ENCODE measurements around the gene PGGT1B. TPM values are rescaled to one million over a fixed set of nuclear protein-coding genes. Genes with fewer than 3 reads are reported as not detected.

The PGGT1B gene
- total RNA-seq, 1 donor from 2014 or later: 45.4 TPM

DNA sequence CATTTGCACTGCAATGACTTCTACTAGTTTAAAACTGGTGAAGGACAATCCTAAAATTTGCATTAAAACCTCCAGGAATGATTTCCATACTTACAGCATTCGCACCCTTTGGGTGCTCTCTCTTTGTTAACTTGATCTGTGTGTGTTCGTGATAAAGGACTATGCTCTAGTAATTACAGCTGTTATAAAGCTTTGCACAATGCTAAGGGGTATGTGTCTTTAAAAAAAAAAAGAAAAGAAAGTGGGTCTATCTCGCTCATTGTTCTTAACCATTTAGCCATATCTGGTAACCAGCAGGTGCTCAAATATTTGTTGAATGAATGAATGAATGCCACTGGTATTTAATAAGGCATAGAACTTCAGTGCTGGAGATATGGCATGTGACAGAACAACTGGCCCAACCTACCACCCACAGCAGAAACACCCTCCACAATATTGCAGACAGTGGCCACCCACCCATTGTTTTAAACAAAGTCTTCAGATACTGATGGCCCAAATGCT is 101.7 kb downstream of the PGGT1B start:
- no peak overlapping the region for H3K27ac ChIP-seq (ENCODE audit: low read depth, low read length)
- Mint-ChIP-seq H3K9me3 (ENCODE audit: unreplicated experiment) (no peaks in the 10 kb centered on the region), H3K4me3 (ENCODE audit: unreplicated experiment) (no peak overlapping the region), H3K4me1 (ENCODE audit: low read depth, unreplicated experiment) (no peaks in the 10 kb centered on the region), H3K27me3 (ENCODE audit: low read depth, unreplicated experiment) (no peaks in the 10 kb centered on the region), H3K27ac (ENCODE audit: unreplicated experiment) (no peak overlapping the region), H3K36me3 (ENCODE audit: low read depth, unreplicated experiment) (peaks cover 10% of the 10 kb centered on the region)
- DNase-seq (ENCODE audit: low read depth) (no peak), FAIRE-seq (no peak)
- no peak overlapping the region for H3K9ac ChIP-seq (ENCODE audit: low read length)
- no peaks in the 10 kb centered on the region for H3K79me2 ChIP-seq (ENCODE audit: insufficient read depth, low read length)
- TF ChIP-seq, protein P1, sequence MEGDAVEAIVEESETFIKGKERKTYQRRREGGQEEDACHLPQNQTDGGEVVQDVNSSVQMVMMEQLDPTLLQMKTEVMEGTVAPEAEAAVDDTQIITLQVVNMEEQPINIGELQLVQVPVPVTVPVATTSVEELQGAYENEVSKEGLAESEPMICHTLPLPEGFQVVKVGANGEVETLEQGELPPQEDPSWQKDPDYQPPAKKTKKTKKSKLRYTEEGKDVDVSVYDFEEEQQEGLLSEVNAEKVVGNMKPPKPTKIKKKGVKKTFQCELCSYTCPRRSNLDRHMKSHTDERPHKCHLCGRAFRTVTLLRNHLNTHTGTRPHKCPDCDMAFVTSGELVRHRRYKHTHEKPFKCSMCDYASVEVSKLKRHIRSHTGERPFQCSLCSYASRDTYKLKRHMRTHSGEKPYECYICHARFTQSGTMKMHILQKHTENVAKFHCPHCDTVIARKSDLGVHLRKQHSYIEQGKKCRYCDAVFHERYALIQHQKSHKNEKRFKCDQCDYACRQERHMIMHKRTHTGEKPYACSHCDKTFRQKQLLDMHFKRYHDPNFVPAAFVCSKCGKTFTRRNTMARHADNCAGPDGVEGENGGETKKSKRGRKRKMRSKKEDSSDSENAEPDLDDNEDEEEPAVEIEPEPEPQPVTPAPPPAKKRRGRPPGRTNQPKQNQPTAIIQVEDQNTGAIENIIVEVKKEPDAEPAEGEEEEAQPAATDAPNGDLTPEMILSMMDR (IDR thresholded peaks at IDR 0.05; ENCODE audit: insufficient read depth, low read depth, low read length): no peak
- no peak for TF ChIP-seq EZH2 (IDR thresholded peaks at IDR 0.05; ENCODE audit: insufficient read depth, low read length)
- H3K4me3 ChIP-seq (ENCODE audit: insufficient read depth, low read depth, low read length): no peak overlapping the region
- H3K36me3 ChIP-seq (ENCODE audit: insufficient read depth, low read length): no peaks in the 10 kb centered on the region
- H3K9me3 ChIP-seq (ENCODE audit: insufficient read depth, low read depth, low read length): no peaks in the 10 kb centered on the region
- H3K4me2 ChIP-seq (ENCODE audit: low read length): no peak overlapping the region
- H3K27me3 ChIP-seq (ENCODE audit: insufficient read depth, low read length): no peaks in the 10 kb centered on the region
- no peaks in the 10 kb centered on the region for H4K20me1 ChIP-seq (ENCODE audit: insufficient read depth, low read length)
- no peaks in the 10 kb centered on the region for H3K4me1 ChIP-seq (ENCODE audit: insufficient read depth, low read length)
- no peak overlapping the region for H2AFZ ChIP-seq (ENCODE audit: low read depth, low read length)

Other genes with a start within 250 kb of the PGGT1B start
- 4.4 and 5.9 TPM in 2 replicates for gene TRIM36, start 93.0 kb downstream of the PGGT1B start, total RNA-seq
- 10.5 and 13.0 TPM in 2 replicates for gene CCDC112, start 33.8 kb upstream of the PGGT1B start, total RNA-seq